K562 (cell line): Measurements from ENCODE around the gene CYB5D1. TPM values are rescaled to one million over a fixed set of nuclear protein-coding genes. Genes with fewer than 3 reads are reported as not detected.

Experiments used
- AFF4 ChIP-seq: sonication (generic); formaldehyde crosslinking; IDR thresholded peaks from 2 replicates; pipeline ENCODE4 v1.8.0; 2023; ENCODE audit warnings: mild to moderate bottlenecking, missing genetic modification reagents
- ARID1B ChIP-seq: fragments of 450-650 bp; IDR thresholded peaks from 2 replicates; pipeline ENCODE4 v1.6.1; 2016; ENCODE audit warnings: antibody characterized with exemption, mild to moderate bottlenecking, inconsistent platforms
- ATF7 ChIP-seq: fragments of 450-650 bp; IDR thresholded peaks from 2 replicates; pipeline ENCODE4 v1.7.1; 2014; ENCODE audit warnings: mild to moderate bottlenecking, moderate library complexity
- BACH1 ChIP-seq: fragments of 200-800 bp; sonication (Bioruptor generic); IDR thresholded peaks from 2 replicates; pipeline ENCODE4 v1.6.1; 2016; ENCODE audit warnings: missing genetic modification characterization, missing compliant biosample characterization
- E4F1 ChIP-seq: fragments of 250-450 bp; sonication (Bioruptor Pico); IDR thresholded peaks from 2 replicates; pipeline ENCODE4 v1.5.0; 2021; ENCODE audit warnings: mild to moderate bottlenecking, borderline replicate concordance
- FOXA1 ChIP-seq: fragments of 450-650 bp; IDR thresholded peaks from 2 replicates; pipeline ENCODE4 v1.6.1; 2016; ENCODE audit warnings: mild to moderate bottlenecking, borderline replicate concordance
- KLF6 ChIP-seq: fragments of 250-450 bp; sonication (Bioruptor Pico); IDR thresholded peaks from 2 replicates; pipeline ENCODE4 v1.4.0; 2020; ENCODE audit warnings: mild to moderate bottlenecking, moderate library complexity, borderline replicate concordance
- MAZ ChIP-seq, 2 experiments: fragments of 450-650 bp in 1 of 2; sonication (generic) in 1 of 2; formaldehyde crosslinking; IDR thresholded peaks in 1 of 2; conservative IDR thresholded peaks in 1 of 2; 2 replicates each; pipeline versions ENCODE4 v1.4.0 to v1.5.0; 2020; ENCODE audit warnings: mild to moderate bottlenecking in 1 of 2, missing genetic modification reagents in 1 of 2
- NONO ChIP-seq, 2 experiments: fragments of 200-400 bp in 1 of 2; fragments of 450-650 bp in 1 of 2; formaldehyde crosslinking in 1 of 2; IDR thresholded peaks; 2 replicates each; pipeline ENCODE4 v1.6.1; 2017; ENCODE audit warnings: low read depth in 2 of 2, mild to moderate bottlenecking in 2 of 2, moderate library complexity in 2 of 2, low read length in 1 of 2
- PHF8 ChIP-seq: fragments of 200-600 bp; sonication (generic); IDR thresholded peaks from 2 replicates; pipeline ENCODE4 v1.6.1; 2012; ENCODE audit warnings: mixed run types, mild to moderate bottlenecking, inconsistent platforms, low read length, moderate library complexity, borderline replicate concordance
- SAP30 ChIP-seq: fragments of 200-600 bp; sonication (generic); IDR thresholded peaks from 2 replicates; pipeline ENCODE4 v1.6.1; 2012; ENCODE audit warnings: borderline replicate concordance, low read depth, mild to moderate bottlenecking, moderate library complexity, low read length, control low read depth, inconsistent platforms; ENCODE audit not compliant: insufficient read depth, poor library complexity, severe bottlenecking
- SMARCA4 ChIP-seq: fragments of 450-650 bp; IDR thresholded peaks from 2 replicates; pipeline ENCODE4 v1.6.1; 2016
- SMARCE1 ChIP-seq: fragments of 450-650 bp; IDR thresholded peaks from 2 replicates; pipeline ENCODE4 v1.7.1; 2016; ENCODE audit warnings: mild to moderate bottlenecking
- TGIF2 ChIP-seq: sonication (generic); formaldehyde crosslinking; IDR thresholded peaks from 2 replicates; pipeline ENCODE4 v1.8.1; 2022; ENCODE audit warnings: mild to moderate bottlenecking, missing genetic modification reagents, moderate library complexity
- YBX1 ChIP-seq: fragments of 450-650 bp; IDR thresholded peaks from 2 replicates; pipeline ENCODE4 v1.7.1; 2016; ENCODE audit warnings: mild to moderate bottlenecking
- ZBTB5 ChIP-seq: fragments of 450-650 bp; IDR thresholded peaks from 2 replicates; pipeline ENCODE4 v1.6.1; 2017; ENCODE audit warnings: antibody characterized with exemption
- ZEB2 ChIP-seq: fragments of 450-650 bp; IDR thresholded peaks from 2 replicates; pipeline ENCODE4 v1.6.1; 2016
- ZNF57 ChIP-seq: fragments of 450-650 bp; formaldehyde crosslinking; IDR thresholded peaks from 2 replicates; pipeline ENCODE4 v1.4.0; 2020; ENCODE audit warnings: mild to moderate bottlenecking, moderate library complexity
- ZNF79 ChIP-seq: fragments of 250-450 bp; sonication (Bioruptor Pico); IDR thresholded peaks from 2 replicates; pipeline ENCODE4 v1.4.0; 2020; ENCODE audit warnings: low read depth, mild to moderate bottlenecking, moderate library complexity
- polyA plus RNA-seq, 8 experiments: library from polyadenylated mRNA; depleted of rRNA in 4 of 8; stranded (reverse) in 5 of 8; unstranded in 3 of 8; fragments of >200 nt; fragmentation: Nextera tagmentation in 2 of 8; fragmentation: Illumina TruSeq in 1 of 8; extraction: Ambion mirVana in 2 of 8; extraction: Trizol in 1 of 8; gene quantifications; 2 replicates each; pipeline versions ENCODE4 v1.2.1 to v1.2.3, GENCODE V29; 2011 to 2014; ENCODE audit warnings: inconsistent platforms in 1 of 8, missing spikeins in 1 of 8
- total RNA-seq, 7 experiments: library from RNA; depleted of rRNA in 6 of 7; stranded (reverse); fragments of >200 nt in 6 of 7; fragmentation: Illumina TruSeq in 2 of 7; extraction: Trizol in 2 of 7; gene quantifications; 2 replicates each; pipeline versions ENCODE4 v1.2.1 to v1.2.3, GENCODE V29; 2011 to 2021; ENCODE audit warnings: low replicate concordance in 1 of 7

Gene CYB5D1
- total and polyA plus RNA-seq, 9 of the 15 experiments (the other 6 are each of a cell fraction or from before 2014, with no cell fraction given), result 2.4 to 7.9 (median 5.7) TPM

- TF ChIP-seq AFF4 (peak; percentile 82), PHF8 (peak; percentile 28; the same call in 1 of the 2 replicates), NONO (IDR thresholded peaks at IDR 0.05; ENCODE audit: low read depth in 2 of 2, low read length in 1 of 2) (0 out of 4 replicates have a peak, but pooled peaks of 1 of the 2 experiments have one; percentile 24), ATF7 (peak; percentile 51; the same call in 1 of the 2 replicates), ZNF79 (CRISPR knock-in tag) (no peak), ARID1B (peak; percentile 47), KLF6 (CRISPR knock-in tag) (no peak), TGIF2 (CRISPR knock-in tag) (no peak), ZBTB5 (no peak), ZEB2 (0 out of 2 replicates have a peak, but pooled peaks have one; percentile 8), SAP30 (no peak), FOXA1 (no peak), E4F1 (no peak), BACH1 (0 out of 2 replicates have a peak, but pooled peaks have one; percentile 51), MAZ (CRISPR knock-in tag; conservative IDR thresholded peaks at IDR 0.05 in 1 of 2, IDR thresholded peaks at IDR 0.05 in 1 of 2) (peak in 1 of 2 experiments; percentile 43; a peak in 1 of 4 replicates), YBX1 (no peak), SMARCA4 (peak; percentile 69), SMARCE1 (peak; percentile 84), ZNF57 (CRISPR knock-in tag) (no peak)
Observed at GRCh38 chr17:7842380-7843256, 15.2 kb upstream of the CYB5D1 start (continued).
